Stimulated activated CD4-positive, alpha-beta T cell treated with anti-CD3 and anti-CD28 coated beads, Interleukin-1b, Interleukin-23, amount 100 ng/mL, for 1 hour (primary cell): ENCODE results near the gene CRISPLD2.

Experiments
- DNase-seq, 2 donors: peaks; one replicate each; pipeline ENCODE4 v3.0.0-alpha.2; 2020; ENCODE audit warnings: low read depth in 2 of 2

Gene CRISPLD2

DNA sequence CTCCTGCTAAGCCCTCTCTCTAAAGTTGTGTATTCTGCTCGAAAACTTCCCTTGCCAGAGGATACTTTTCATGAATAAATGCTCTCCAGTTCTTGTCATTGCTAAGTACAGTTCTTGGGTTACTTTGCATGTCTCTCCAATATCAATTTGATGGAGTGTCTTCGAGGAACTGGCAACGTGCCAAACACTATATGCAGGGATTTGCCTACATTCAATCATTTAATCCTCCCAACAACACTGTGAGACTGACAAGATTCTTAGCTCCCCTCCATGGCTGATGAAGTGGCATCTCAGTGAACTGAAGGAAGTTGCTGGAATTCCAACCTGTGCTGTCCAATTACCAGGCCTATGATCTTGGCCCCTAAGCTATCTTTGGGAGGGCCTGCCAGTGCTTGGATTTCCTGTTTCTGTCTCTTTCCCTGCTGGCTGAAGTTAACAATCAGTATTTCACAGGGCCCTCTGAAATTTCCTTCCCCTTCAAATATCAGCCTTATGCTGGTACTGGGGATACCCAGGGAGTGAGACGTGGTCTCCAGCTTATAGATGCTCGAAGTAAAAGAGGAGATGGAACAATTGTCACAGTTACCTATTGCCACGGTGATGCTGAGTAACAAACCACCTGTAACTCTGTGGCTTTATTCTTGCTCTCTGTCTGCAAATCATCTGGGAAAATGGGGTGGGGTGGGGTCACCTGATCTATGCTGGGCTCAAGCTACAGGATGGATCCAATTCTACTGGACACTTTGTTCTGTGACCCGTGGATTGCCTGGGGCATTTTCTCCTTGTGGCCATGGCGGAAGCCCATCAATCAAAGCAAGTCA, 19.4 kb upstream of the CRISPLD2 start:
- no peak for DNase-seq

DNA sequence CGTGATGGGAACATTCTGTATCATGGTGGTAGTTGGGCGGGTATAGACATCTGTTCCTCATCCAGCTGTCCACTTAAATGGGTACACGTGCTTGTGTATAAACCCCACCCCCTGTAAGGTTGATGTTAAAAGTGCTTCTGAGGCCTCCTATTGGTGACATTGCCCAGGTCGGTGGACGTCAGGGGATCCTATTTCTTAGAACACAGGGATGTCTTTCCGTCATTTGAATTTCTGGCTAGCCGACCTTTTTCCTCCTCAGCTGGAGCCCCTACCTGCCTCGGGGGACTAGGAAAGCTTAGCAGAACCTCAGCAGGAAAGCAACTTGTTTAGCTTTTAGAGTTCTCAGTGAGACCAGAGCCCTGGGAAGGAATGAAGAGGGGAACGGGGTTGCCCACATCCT, 16.6 kb upstream of the CRISPLD2 start:
- no peak for DNase-seq

DNA sequence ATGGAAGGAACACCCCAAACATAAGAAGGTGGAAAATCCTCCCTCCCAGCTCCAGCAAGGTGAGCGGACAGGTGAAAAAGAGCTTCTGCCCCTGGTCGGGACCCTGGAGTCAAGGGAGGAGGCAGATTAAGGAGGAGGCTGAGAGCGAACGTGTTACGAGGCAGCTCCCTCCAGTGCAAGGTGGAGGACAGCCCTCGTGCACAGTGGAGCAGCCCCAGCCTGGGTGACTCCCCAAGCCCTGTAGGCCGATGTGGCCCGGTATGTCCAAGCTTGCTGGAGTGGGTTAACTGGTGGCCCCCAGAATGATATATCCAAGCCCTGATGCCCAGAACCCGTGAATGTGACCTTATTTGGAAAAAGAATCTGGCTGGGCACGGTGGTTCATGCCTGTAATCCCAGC, 15.5 kb upstream of the CRISPLD2 start:
- DNase-seq: no peak

DNA sequence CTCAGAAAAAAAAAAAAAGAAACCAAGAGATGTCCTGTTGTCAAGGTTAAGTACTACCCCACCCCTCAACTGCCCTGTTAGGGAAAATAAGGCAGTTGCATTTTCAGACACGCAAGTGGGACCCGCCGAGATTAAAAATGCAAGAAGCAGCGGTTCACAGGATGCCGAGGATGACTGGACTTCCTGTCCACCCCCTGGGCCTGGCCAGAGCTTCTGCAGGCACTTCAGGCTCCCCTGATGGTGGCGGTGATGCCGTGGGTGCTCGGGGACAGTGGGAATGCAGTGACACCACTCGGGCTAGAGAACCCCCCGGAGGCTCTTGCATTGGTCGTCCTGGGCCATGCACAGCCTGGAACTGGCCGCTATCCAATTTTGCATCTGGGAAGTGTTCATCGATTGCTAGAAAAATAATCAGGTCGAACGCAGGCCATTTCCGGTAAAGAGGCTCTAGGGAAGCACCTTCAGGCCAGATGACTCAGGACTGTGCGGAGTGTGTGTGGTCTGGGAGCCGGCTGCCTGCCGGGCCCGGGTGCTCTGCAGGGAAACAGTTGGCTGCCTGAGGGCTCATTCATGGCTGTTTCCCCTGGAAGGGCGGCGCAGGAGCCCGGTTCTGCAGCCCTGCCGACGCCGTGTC, 13.4 kb upstream of the CRISPLD2 start:
- DNase-seq: no peak

DNA sequence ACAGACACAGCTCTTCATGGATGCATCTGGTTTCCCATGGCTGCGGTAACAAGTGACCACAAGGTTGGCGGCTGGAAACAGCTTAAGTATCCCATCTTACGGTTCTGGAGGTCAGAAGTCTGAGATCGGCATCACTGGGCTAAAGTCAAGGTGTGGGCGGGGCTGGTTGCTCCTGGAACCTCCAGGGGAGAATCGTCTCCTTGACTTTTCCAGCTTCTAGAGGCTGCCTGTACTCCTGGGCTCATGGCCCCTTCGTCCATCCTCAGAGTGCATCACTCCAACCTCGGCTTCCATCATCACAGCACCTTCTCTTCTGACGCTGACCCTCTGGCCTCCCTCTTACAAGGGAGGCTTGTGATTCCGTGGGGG, 12.9 kb upstream of the CRISPLD2 start:
- no peak for DNase-seq

DNA sequence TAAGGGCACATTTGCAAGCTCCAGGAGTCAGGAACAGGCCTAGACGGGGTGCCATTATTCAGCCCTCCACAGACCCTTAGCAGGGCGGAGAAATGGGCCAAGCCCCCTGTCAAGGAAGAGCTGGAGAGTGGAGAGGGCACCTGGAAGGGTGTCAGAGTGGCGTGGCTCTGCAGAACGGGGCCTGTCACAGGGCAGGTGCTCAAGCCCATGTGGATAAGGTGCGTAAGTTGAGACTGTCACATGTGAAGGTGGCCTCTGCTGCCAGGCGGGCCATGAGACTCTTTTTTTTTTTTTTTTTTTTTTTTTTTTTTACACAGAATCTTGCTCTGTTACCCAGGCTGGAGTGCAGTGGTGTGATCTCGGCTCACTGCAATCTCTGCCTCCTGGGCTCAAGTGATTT, 12.0 kb upstream of the CRISPLD2 start:
- DNase-seq: no peak

DNA sequence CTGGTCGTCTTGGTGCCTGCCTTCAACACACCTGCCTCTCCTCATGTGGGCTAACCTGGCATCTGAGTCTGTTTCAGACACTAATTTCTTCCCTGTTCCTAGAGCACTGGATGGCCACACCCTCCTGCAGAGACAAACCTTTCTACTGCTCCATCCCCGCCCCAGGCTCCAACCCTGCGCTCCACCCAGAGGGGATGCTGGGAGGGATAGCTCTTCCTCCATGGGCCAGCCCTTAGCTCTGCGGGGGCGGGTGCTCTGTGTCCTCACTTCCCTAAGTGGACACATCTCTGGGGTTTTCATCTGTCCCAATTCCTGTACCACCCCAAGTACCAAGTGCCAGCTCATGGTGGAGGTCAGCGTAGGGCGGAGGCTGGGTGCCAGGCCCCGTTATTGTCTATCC, 11.0 kb upstream of the CRISPLD2 start:
- no peak for DNase-seq

DNA sequence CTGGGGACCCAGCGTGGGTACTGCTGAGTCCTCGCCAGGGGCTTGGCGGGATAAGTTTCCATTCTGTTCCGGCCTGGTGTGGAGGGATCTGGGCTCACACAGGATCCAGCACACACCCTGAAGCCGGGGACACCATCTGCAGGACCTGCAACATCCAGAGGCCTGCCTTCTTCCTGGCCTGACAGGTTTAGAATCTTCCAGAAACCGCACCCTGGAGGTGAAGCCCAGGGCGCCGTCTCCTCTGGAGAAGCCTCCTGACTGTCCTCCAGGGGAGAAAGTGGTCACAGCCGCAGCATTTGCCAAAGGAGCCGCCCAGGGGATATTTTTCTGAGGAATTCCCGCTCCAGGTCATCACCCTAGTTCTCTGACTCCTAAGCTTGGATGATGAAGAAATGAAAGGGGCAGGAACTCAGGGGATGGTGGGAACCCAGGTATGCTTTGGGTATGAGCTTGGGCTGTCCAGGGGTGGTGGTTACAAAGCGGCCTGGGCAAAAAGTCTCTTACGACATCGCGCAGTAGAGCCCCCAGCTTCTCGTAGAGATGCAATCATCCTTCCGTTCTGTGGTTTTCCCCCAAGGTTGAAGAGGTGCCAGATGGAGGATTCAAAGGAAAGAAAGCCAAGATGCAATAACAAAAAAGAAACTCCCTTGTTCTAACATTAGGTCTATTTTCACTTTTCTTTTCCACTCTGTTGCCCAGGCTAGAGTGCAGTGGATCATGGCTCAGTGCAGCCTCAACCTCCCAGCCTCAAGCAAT, 9.1 kb upstream of the CRISPLD2 start:
- no peak for DNase-seq

DNA sequence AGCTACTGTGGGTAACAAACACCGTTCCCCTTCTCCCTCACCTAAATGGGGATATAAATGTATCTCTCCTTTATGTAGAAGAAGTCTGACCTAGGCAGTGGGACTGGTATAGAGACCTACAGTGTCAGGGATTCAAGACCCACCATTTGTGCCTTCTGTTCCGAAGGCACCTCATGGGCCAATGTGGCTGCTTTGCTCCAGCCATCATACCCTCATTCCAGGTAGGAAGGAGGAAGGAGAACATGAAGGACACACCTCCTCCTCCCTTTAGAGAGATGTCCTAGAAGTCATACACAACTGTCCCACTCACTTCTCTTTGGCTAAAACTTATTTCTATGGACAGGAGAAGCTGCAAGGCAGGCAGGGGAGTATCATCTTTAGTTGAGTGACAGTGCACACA, 8.3 kb upstream of the CRISPLD2 start:
- DNase-seq: no peak

DNA sequence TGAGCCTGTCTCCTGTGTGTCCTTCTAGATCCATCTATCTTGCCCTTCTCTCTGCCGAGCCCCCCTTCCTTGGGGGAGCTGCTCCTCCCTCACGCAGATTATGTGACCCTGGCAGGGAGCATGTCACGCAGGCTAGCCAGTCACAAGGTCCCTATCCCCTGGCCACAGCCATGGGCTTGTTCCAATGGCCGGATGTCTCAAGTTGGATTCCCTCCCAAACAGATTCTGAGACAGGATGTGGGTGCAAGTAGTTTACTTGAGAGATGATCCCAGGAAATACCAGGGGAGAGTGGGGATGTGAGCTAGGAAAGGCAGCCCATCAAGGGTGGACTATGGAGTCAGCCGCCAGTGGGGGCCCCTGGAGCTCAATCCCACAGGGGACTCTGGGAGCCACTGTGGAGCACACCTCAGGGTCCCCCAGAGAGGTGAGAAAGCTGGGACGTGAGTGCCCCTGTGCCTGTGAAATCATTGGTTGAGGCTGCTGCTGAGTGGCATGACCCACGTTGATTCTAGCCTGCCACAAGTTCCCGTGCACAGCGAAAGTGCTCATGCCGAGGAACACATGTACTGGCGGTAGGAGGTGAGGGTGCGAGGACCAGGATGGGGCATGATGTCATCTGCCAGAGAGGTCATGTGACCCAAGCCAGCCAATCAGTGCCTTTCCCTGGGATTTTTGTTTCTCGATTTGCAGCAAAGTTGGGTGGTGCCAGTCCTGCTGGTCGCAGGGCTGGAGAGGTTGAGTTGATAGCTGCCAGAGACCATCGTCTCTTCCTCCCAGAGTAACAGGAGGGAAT, 6.4 kb upstream of the CRISPLD2 start:
- no peak for DNase-seq

DNA sequence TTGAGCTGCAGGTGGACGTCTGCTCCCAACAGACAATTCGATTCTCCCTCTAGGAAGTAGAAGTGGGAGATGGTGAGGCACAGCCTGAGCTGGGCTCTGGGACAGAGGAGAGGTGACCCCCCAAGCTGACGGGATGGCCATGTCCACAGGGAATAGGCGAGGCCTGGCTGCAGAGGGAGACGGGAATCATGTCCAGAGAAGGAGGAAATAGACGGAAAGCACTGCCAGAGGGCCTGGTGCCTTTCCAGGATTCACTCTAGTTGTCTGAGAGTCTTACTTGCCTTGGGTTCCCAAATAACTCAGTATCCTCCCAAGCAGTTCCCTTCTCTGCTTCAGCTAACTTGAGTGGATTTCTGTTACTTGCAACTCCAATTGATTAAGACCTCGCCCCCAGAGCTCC, 4.3 kb upstream of the CRISPLD2 start:
- DNase-seq: no peak

DNA sequence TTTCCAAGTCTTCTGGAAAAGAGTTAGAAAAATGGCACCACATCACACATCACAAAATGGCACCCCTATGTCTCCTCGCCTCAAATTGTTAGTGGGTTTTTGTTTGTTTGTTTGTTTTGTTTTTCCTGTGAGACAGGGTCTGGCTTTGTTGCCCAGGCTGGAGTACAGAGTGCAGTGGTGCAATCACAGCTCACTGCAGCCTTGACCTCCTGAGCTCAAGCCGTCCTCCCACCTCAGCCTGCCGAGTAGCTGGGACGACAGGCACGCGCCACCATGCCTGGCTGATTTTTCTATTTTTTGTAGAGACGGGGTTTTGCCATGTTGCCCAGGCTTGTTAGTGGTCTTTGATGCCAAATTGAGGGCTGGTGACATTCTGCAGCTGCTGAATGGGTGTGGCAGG, 3.8 kb upstream of the CRISPLD2 start:
- no peak for DNase-seq

DNA sequence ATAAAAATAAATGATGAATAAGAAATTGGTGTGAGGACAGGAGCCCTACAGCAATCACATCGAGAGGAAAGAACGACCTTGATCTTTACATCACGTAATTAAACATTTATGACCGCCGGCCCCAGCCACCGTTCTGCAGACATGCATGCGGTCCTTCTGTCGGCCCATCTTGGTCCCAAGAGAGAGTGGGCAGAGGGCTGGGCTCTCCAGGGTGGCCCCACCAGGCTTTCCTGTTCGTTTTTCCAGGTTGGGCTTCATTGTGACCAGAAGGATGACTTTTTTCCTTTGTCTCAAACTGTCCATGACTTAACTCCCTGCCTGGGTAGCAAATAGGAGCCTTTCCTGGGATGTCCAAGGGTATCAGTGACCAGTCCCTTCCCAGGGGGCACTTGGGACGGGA, 3.3 kb upstream of the CRISPLD2 start:
- no peak for DNase-seq

DNA sequence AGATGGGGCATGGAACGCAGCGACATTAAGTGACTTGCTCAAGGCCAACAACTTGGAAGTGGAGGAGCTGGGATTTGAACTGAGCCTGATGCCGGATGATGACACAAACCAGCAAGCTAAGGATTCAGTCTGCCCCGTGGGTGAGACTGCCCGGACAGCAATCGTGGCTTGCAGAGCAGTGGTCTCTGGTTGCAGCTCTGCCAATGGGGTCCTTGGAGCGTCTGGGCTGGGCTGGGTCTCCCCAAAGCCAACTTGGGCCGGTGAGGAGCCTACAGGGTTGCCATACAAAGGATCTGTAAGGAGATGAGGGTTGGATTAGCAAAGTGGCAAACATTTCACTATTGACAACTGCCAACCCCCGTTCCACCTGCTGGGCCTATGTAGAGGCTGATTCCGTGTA, 2.6 kb upstream of the CRISPLD2 start:
- DNase-seq: no peak

DNA sequence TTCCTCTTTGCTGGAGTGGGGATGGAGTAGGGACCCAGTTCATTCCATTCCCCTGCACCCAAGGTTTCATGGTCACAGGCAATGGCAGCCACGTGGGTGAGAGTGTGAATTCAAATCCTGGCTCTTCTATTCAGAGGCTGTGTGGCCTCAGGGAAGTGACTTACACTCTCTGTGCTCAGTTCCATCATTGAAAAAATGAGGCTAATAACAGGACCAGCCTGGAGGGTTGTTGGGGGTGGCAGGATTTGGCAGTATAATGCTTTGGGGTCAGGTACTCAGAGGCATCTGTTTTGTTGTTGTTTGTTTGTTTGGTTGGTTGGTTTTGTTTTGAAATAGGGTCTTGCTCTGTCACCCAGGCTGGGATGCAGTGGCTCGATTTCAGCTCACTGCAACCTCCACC, 2.2 kb upstream of the CRISPLD2 start:
- no peak for DNase-seq

DNA sequence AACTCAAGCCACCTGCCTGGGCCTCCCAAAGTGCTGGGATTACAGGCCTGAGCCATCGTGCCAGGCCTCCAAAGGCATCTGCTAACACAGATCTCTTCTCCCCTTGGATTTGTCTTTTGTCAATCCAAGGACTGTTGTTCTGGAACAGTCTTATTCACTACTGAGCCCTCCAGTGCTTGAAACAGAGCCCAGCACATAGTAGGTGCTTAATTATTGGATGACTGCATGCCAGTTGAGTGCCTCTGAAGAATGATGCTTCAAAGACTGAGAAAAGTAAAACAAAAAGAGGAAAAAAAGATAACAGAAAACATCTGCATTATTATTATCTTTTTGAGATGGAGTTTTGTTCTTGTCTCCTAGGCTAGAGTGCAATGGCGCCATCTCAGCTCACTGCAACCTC, 1.7 kb upstream of the CRISPLD2 start:
- no peak for DNase-seq

DNA sequence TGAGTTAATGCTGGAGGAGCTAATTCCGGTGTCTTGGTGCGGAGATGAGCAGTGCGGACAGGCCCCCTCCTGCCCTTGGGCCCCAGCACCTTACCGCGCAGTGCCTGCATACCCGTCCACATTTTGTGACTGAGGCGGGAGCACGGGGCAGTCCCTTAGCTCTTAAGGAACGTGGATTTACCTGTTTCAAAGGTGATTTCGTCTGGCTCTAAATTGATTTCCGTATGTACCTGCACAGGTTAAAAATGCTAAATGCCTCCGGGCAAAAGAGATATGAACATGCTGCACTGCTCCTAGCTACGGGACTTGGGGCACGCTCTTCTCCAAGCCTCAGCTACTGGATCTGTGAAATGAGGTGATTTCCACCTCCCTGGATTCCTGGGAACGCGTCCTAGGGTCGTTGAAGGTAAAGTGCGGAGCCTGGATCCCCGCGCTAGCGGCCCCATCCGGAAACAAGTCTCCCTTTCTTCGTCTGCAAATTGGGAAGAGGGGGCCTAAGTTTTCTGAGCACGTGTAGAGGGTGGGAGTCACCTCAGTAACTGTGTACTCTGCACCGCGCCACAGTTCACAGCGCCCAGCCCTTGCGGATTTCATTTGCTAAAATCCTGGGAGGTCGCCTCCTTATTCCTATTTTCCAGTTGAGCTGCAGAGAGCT, 669 bp upstream of the CRISPLD2 start:
- DNase-seq: no peak

DNA sequence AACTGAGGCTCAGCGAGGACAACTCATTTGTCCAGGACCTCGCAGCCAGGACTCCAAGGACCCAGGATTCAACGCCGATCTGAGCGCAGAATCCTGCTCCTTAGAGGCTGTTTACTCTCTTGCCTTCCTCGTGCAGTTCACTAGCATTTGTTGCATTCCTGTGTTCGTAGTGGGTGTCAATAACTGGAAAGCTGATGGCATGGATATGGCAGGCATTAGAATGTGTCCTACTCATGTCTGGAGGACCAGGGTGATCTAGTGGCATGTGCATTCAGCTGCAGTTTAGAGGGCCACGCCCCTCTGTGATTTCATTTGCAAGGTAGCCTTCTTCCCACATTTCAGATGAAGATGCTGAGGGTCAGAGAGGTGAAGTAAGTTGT, 510 bp downstream of the CRISPLD2 start:
- DNase-seq: no peak

DNA sequence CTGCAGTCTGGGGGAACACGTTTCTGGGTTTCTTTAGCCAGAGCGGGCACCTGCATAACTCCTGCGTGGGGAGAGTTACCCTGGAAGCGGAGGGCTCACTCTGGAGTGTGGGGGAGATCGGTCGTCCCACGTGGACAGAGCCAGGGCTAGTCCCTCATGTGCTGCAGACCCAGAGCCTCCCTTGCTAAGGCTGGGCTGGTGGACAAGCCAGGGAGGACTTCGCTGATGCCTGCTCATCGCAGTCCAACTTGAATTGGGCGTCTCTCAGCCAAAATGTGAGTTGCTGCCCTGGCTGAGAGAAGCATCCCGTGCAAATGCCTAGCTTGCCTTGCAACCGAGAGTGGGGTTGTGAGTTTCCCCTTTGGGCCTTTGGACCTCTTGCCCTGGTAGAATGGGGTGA, 986 bp downstream of the CRISPLD2 start:
- no peak for DNase-seq

DNA sequence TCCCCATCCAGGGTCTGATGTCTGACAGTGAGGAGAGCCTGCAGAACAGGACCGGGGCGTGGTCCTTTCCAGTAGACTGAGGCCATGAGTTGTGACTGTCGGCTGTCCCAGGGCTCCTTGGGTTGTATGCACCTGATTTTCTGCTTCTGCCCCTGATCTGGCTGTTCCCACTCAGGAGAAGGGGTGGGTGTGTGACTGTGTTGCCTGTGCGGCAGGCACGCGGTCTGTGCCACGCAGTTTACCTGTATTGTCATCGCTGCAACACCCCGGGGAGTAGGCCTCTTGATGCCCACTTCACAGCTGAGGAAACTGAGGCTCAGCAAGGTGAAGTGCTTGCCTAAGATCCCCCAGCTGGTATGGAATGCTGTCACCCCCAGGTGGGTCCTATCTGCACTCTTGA, 1.4 kb downstream of the CRISPLD2 start:
- DNase-seq: no peak
